Measurements from ENCODE around the gene ARHGAP10.

ARHGAP10 gene

DNA sequence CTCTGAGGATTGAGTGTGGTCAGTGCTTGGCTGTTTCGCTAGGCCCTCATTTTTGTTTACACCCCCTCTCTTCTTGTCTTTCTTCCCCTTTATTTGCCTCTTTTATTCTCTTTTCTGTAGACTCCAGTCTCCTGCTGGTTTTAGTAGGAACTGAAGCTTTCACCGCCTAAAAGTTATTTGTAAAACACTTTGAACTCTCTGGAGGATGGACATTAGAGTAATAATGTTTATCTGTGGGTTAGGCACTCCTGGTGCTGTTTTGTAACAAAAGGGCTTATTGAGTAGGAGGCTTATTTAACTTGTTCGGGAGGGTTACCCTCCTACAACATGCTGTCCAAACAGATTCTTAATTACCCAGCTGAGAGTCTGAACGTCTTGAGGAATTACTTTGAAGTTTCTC is 1.6 kb upstream of the ARHGAP10 start:
- TF ChIP-seq, protein P1, sequence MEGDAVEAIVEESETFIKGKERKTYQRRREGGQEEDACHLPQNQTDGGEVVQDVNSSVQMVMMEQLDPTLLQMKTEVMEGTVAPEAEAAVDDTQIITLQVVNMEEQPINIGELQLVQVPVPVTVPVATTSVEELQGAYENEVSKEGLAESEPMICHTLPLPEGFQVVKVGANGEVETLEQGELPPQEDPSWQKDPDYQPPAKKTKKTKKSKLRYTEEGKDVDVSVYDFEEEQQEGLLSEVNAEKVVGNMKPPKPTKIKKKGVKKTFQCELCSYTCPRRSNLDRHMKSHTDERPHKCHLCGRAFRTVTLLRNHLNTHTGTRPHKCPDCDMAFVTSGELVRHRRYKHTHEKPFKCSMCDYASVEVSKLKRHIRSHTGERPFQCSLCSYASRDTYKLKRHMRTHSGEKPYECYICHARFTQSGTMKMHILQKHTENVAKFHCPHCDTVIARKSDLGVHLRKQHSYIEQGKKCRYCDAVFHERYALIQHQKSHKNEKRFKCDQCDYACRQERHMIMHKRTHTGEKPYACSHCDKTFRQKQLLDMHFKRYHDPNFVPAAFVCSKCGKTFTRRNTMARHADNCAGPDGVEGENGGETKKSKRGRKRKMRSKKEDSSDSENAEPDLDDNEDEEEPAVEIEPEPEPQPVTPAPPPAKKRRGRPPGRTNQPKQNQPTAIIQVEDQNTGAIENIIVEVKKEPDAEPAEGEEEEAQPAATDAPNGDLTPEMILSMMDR (IDR thresholded peaks at IDR 0.05; ENCODE audit: borderline replicate concordance, insufficient read depth, low read depth, low read length), result no peak
- H3K4me3 ChIP-seq (ENCODE audit: low read depth, low read length), result no peak overlapping the region

GRCh38 chr4:147732518-147733235 is 789 bp downstream of the ARHGAP10 start:
- TF ChIP-seq, protein P1 (IDR thresholded peaks at IDR 0.05; ENCODE audit: borderline replicate concordance, insufficient read depth, low read depth, low read length), result no peak
- H3K4me3 ChIP-seq (ENCODE audit: low read depth, low read length), result peak overlapping the region; percentile 86

DNA sequence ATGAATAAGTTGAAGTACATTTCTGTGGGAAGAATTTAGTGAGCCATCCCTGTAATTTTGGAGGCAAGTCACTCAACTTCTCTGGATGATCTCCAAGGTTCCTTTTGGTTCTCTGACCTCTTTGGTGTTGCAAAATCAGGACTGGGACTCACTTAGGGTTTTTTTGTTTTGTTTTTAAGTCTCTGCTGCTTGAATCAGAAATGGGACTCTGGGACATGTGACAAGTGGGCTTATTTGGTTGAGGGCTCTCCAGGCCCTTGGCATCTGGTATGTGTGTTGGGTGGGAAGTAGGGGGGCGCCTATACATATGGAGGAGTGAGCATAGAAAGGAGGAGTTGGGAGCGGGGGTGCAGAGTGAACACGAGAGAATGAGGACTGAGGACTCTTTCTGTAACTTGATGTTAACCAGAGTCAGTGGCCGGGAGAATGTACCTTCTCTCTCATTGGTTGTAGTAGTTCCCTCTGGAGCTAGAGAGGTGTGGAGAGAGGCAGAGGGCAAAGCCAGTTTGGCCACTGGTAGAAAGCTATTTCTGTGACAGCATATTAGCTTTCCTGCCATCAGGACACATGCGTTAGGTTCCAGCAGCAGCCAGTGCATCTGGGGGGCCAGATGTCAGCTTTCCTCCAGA is 1.9 kb downstream of the ARHGAP10 start:
- no peak overlapping the region for H3K4me3 ChIP-seq (ENCODE audit: low read depth, low read length)
- TF ChIP-seq, protein P1 (IDR thresholded peaks at IDR 0.05; ENCODE audit: borderline replicate concordance, insufficient read depth, low read depth, low read length), result no peak

DNA sequence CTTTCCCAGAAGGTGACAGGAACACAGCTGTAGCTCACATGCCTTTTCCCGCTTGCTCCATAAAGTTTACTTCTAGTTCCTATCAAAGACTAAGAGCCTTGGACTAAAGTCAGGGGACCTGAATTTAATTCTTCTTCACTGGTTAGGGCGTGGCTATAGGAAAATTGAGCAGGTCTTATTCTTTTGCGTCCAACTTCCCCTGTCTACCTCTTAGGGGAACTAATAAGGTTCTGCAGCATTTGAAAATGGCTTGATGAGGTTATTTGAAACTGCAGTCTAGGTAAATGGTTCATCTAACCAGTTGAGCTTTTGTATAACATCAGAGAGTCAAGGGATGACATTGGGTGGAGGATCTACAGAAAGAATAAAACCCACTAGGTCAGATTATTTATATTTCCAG is 2.6 kb downstream of the ARHGAP10 start:
- no peak overlapping the region for H3K4me3 ChIP-seq (ENCODE audit: low read depth, low read length)
- TF ChIP-seq, protein P1 (IDR thresholded peaks at IDR 0.05; ENCODE audit: borderline replicate concordance, insufficient read depth, low read depth, low read length), result no peak

GRCh38 chr4:147735413-147736301 is 3.8 kb downstream of the ARHGAP10 start:
- H3K4me3 ChIP-seq (ENCODE audit: low read depth, low read length), result no peak overlapping the region
- TF ChIP-seq, protein P1 (IDR thresholded peaks at IDR 0.05; ENCODE audit: borderline replicate concordance, insufficient read depth, low read depth, low read length), result no peak

DNA sequence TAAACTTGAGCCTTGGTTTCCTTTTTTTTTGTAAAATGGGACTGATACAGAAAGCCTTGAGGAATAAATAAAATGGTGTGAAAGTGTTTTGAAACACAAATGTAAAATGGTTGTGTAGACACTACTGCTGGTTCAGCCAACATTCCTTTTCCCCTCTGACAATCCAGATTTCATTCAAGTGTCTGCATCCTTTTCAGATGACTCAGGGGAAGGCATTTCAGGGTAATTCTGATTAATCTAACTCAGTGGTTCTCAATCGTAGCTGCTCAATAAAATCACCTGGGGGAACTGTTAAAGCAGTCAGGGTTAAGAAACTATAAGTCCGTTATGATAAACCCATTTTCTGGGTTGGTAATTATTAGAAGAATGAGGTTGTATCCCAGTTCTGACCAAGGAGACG is 4.6 kb downstream of the ARHGAP10 start:
- TF ChIP-seq, protein P1 (IDR thresholded peaks at IDR 0.05; ENCODE audit: borderline replicate concordance, insufficient read depth, low read depth, low read length), result no peak
- no peak overlapping the region for H3K4me3 ChIP-seq (ENCODE audit: low read depth, low read length)

Data from GM12875 (cell line).